GM19452 (cell line): ENCODE data around the gene DCAF7.

Source experiments
- ATAC-seq: cut with Tn5 transposase; IDR thresholded peaks from one replicate; pipeline ENCODE4 v1.9.1; 2021; ENCODE audit not compliant: unreplicated experiment

DCAF7 gene

GRCh38 chr17:63623786-63624530 lies 73.7 kb downstream of the DCAF7 start:
- ATAC-seq, result no peak

- ATAC-seq, result no peak
Measured at GRCh38 chr17:63624531-63624880, 74.2 kb downstream of the DCAF7 start.

- no peak for ATAC-seq
Measured at GRCh38 chr17:63626551-63627180, 76.4 kb downstream of the DCAF7 start.

GRCh38 chr17:63629627-63630026 lies 79.3 kb downstream of the DCAF7 start:
- no peak for ATAC-seq

GRCh38 chr17:63631062-63631461 lies 80.8 kb downstream of the DCAF7 start:
- no peak for ATAC-seq

- ATAC-seq, result no peak
Measured at GRCh38 chr17:63631626-63632025, 81.3 kb downstream of the DCAF7 start.

- no peak for ATAC-seq
Measured at GRCh38 chr17:63633742-63634141, 83.5 kb downstream of the DCAF7 start.

GRCh38 chr17:63634163-63634562 lies 83.9 kb downstream of the DCAF7 start:
- no peak for ATAC-seq

GRCh38 chr17:63634816-63635215 lies 84.5 kb downstream of the DCAF7 start:
- no peak for ATAC-seq

- no peak for ATAC-seq
Measured at GRCh38 chr17:63635290-63635689, 85.0 kb downstream of the DCAF7 start.

GRCh38 chr17:63635787-63636186 lies 85.5 kb downstream of the DCAF7 start:
- ATAC-seq, result no peak

GRCh38 chr17:63639125-63639524 lies 88.8 kb downstream of the DCAF7 start:
- ATAC-seq, result no peak

- no peak for ATAC-seq
Measured at GRCh38 chr17:63640038-63640437, 89.8 kb downstream of the DCAF7 start.

- no peak for ATAC-seq
Measured at GRCh38 chr17:63641692-63642448, 91.6 kb downstream of the DCAF7 start.
